ENCODE results near the gene TRPM3. TPM values are rescaled to one million over a fixed set of nuclear protein-coding genes. Genes with fewer than 3 reads are reported as not detected.

Gene TRPM3
- total RNA-seq, 1 experiment from 2014 or later: 0.26 TPM

DNA sequence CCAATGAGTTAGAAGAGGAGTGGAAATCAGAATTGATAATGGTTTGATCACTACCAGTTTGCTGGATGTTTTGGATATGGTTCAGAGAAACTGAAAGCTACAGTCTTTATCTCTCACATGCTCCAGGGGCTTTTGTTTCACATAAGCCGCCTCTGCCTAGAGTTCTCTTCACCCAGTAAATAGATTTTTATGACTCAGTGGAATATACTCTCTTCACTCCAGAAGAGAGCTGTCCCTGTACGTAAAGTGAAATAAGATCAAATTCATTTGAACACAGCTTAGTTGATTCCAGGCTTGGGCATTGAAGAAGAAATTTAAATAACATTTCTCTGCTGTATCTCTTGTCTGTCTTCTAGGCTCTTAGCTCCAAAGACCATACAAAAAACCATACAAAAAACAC is 184.9 kb downstream of the TRPM3 start:
- no peaks in the 10 kb centered on the region for H3K4me1 ChIP-seq (replicated peaks; ENCODE audit: insufficient read depth)
- ChIA-PET POLR2A (ENCODE audit: unreplicated experiment) (no interaction called here), CTCF (no interaction called here)
- no peaks in the 10 kb centered on the region for H3K36me3 ChIP-seq (ENCODE audit: low read depth)
- H3F3A ChIP-seq (ENCODE audit: insufficient read depth, low read depth): no peaks in the 10 kb centered on the region
- no peak overlapping the region for H3K27ac ChIP-seq
- BruUV-seq (replicated peaks): no TSS peak
- no peak overlapping the region for H3K4me3 ChIP-seq
- no peaks in the 10 kb centered on the region; the same call in 1 of the 2 replicates for H3K9me2 ChIP-seq (ENCODE audit: insufficient read depth)
- no peaks in the 10 kb centered on the region for H3K9me3 ChIP-seq (ENCODE audit: insufficient read depth, low read depth)
- H3K79me2 ChIP-seq (ENCODE audit: low read depth): no peaks in the 10 kb centered on the region
- intact Hi-C loops (cut with micrococcal nuclease; ENCODE audit: unreplicated experiment): no loop called here
- no peaks in the 10 kb centered on the region for H4K20me1 ChIP-seq (ENCODE audit: insufficient read depth)
- H2AFZ ChIP-seq: no peak overlapping the region
- 0 out of 2 replicates have a peak, but pooled peaks cover 5% of the 10 kb centered on the region for H3K27me3 ChIP-seq (ENCODE audit: insufficient read depth, low read depth)
- H3K4me2 ChIP-seq: no peak overlapping the region
- DNase-seq: no peak
- TF ChIP-seq EZH2 (IDR thresholded peaks at IDR 0.05; ENCODE audit: low read depth): no peak
- TF ChIP-seq, protein P1, sequence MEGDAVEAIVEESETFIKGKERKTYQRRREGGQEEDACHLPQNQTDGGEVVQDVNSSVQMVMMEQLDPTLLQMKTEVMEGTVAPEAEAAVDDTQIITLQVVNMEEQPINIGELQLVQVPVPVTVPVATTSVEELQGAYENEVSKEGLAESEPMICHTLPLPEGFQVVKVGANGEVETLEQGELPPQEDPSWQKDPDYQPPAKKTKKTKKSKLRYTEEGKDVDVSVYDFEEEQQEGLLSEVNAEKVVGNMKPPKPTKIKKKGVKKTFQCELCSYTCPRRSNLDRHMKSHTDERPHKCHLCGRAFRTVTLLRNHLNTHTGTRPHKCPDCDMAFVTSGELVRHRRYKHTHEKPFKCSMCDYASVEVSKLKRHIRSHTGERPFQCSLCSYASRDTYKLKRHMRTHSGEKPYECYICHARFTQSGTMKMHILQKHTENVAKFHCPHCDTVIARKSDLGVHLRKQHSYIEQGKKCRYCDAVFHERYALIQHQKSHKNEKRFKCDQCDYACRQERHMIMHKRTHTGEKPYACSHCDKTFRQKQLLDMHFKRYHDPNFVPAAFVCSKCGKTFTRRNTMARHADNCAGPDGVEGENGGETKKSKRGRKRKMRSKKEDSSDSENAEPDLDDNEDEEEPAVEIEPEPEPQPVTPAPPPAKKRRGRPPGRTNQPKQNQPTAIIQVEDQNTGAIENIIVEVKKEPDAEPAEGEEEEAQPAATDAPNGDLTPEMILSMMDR (conservative IDR thresholded peaks at IDR 0.05): no peak

DNA sequence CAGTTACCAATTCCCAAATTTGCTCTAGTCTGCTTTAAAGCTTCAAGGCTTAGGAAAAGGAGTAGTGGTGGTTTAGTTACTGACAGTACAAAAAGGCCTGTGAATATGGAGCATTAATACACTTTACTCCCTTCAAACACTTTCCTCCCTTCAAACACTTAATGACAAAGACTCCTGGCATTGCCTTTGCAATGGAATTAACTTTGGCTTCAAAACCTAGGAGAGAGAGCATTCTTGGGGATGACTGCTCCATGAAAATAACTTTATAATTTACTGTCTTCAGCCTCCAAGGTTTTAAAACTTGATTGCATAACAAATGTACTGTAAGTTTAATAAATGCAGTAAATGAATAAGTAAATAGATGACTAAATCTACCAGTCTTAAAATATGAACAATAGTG is 185.6 kb downstream of the TRPM3 start:
- Histone ChIP-seq H2AFZ (no peak overlapping the region), H3K36me3 (ENCODE audit: low read depth) (no peaks in the 10 kb centered on the region), H4K20me1 (ENCODE audit: insufficient read depth) (no peaks in the 10 kb centered on the region), H3K4me3 (no peak overlapping the region), H3K79me2 (ENCODE audit: low read depth) (no peaks in the 10 kb centered on the region), H3K4me2 (no peak overlapping the region), H3K9me2 (ENCODE audit: insufficient read depth) (no peaks in the 10 kb centered on the region; the same call in 1 of the 2 replicates), H3K9me3 (ENCODE audit: insufficient read depth, low read depth) (no peaks in the 10 kb centered on the region), H3K4me1 (replicated peaks; ENCODE audit: insufficient read depth) (no peaks in the 10 kb centered on the region), H3K27ac (no peak overlapping the region), H3K27me3 (ENCODE audit: insufficient read depth, low read depth) (0 out of 2 replicates have a peak, but pooled peaks cover 5% of the 10 kb centered on the region), H3F3A (ENCODE audit: insufficient read depth, low read depth) (no peaks in the 10 kb centered on the region)
- BruUV-seq (replicated peaks): no TSS peak
- TF ChIP-seq, protein P1 (conservative IDR thresholded peaks at IDR 0.05): no peak
- no peak for TF ChIP-seq EZH2 (IDR thresholded peaks at IDR 0.05; ENCODE audit: low read depth)
- intact Hi-C loops (cut with micrococcal nuclease; ENCODE audit: unreplicated experiment): no loop called here
- DNase-seq: no peak
- ChIA-PET CTCF (no interaction called here), POLR2A (ENCODE audit: unreplicated experiment) (no interaction called here)

GRCh38 chr9:70934642-70935041 is 186.8 kb downstream of the TRPM3 start:
- POLR2A ChIA-PET (ENCODE audit: unreplicated experiment): no interaction called here
- Histone ChIP-seq H3K9me3 (ENCODE audit: insufficient read depth, low read depth) (no peaks in the 10 kb centered on the region), H3K9me2 (ENCODE audit: insufficient read depth) (no peaks in the 10 kb centered on the region; the same call in 1 of the 2 replicates), H3K4me1 (replicated peaks; ENCODE audit: insufficient read depth) (no peaks in the 10 kb centered on the region), H3F3A (ENCODE audit: insufficient read depth, low read depth) (no peaks in the 10 kb centered on the region), H4K20me1 (ENCODE audit: insufficient read depth) (no peaks in the 10 kb centered on the region), H3K36me3 (ENCODE audit: low read depth) (no peaks in the 10 kb centered on the region), H3K4me3 (no peak overlapping the region), H3K27me3 (ENCODE audit: insufficient read depth, low read depth) (no peaks in the 10 kb centered on the region), H3K4me2 (no peak overlapping the region), H2AFZ (no peak overlapping the region), H3K27ac (no peak overlapping the region), H3K79me2 (ENCODE audit: low read depth) (no peaks in the 10 kb centered on the region)
- no peak for DNase-seq
- no TSS peak for BruUV-seq (replicated peaks)
- TF ChIP-seq, protein P1 (conservative IDR thresholded peaks at IDR 0.05): no peak
- no peak for TF ChIP-seq EZH2 (IDR thresholded peaks at IDR 0.05; ENCODE audit: low read depth)
- CTCF ChIA-PET: no interaction called here
- intact Hi-C loops (cut with micrococcal nuclease; ENCODE audit: unreplicated experiment): no loop called here
